H9 (cell line): Measurements from ENCODE around the gene LDLR. TPM values are rescaled to one million over a fixed set of nuclear protein-coding genes. Genes with fewer than 3 reads are reported as not detected.

Experiments
- DNase-seq: peaks from one replicate; pipeline ENCODE4 v3.0.0-alpha.2; 2017
- H2AFZ ChIP-seq: one replicate; pipeline ENCODE4 v1.6.1; 2013; ENCODE audit warnings: mild to moderate bottlenecking, low read length, control low read depth, moderate library complexity
- H2AK5ac ChIP-seq: 2 replicates; pipeline ENCODE4 v1.6.1; 2013; ENCODE audit warnings: low read length, control low read depth, mixed read lengths; ENCODE audit not compliant: insufficient read length
- H2BK120ac ChIP-seq: one replicate; pipeline ENCODE4 v1.6.1; 2013; ENCODE audit warnings: low read depth, mild to moderate bottlenecking, low read length, control low read depth, inconsistent platforms; ENCODE audit not compliant: poor library complexity, severe bottlenecking
- H2BK12ac ChIP-seq: 2 replicates; pipeline ENCODE4 v1.6.1; 2013; ENCODE audit warnings: low read length, control low read depth, mixed read lengths, low read depth; ENCODE audit not compliant: insufficient read length
- H2BK15ac ChIP-seq: 2 replicates; pipeline ENCODE4 v1.6.1; 2013; ENCODE audit warnings: low read depth, low read length, control low read depth
- H2BK20ac ChIP-seq: one replicate; pipeline ENCODE4 v1.6.1; 2013; ENCODE audit warnings: low read depth, mild to moderate bottlenecking, low read length, control low read depth, inconsistent platforms; ENCODE audit not compliant: poor library complexity, severe bottlenecking
- H2BK5ac ChIP-seq: 2 replicates; pipeline ENCODE4 v1.6.1; 2013; ENCODE audit warnings: low read length, control low read depth, mixed read lengths; ENCODE audit not compliant: insufficient read length
- H3K14ac ChIP-seq: 2 replicates; pipeline ENCODE4 v1.6.1; 2013; ENCODE audit warnings: low read length, control low read depth; ENCODE audit not compliant: insufficient read depth
- H3K18ac ChIP-seq: 2 replicates; pipeline ENCODE4 v1.6.1; 2013; ENCODE audit warnings: low read depth, mild to moderate bottlenecking, mixed read lengths, low read length, control low read depth; ENCODE audit not compliant: insufficient read length
- H3K23ac ChIP-seq: 2 replicates; pipeline ENCODE4 v1.6.1; 2013; ENCODE audit warnings: low read length, control low read depth, mixed read lengths, low read depth; ENCODE audit not compliant: insufficient read length
- H3K23me2 ChIP-seq: 2 replicates; pipeline ENCODE4 v1.6.1; 2013; ENCODE audit warnings: low read depth, mild to moderate bottlenecking, mixed read lengths, low read length, control low read depth; ENCODE audit not compliant: insufficient read length, poor library complexity, severe bottlenecking
- H3K27ac ChIP-seq: 2 replicates; pipeline ENCODE4 v1.5.1; 2013; ENCODE audit warnings: low read length, control low read depth, mixed read lengths, low read depth; ENCODE audit not compliant: insufficient read length
- H3K27me3 ChIP-seq: 2 replicates; pipeline ENCODE4 v1.6.1; 2013; ENCODE audit warnings: low read length, control low read depth, inconsistent platforms; ENCODE audit not compliant: insufficient read depth
- H3K4ac ChIP-seq: 2 replicates; pipeline ENCODE4 v1.6.1; 2013; ENCODE audit warnings: low read depth, mild to moderate bottlenecking, control low read depth, inconsistent platforms, low read length, moderate library complexity
- H3K4me1 ChIP-seq: 2 replicates; pipeline ENCODE4 v1.6.1; 2013; ENCODE audit warnings: low read length, control low read depth, inconsistent platforms; ENCODE audit not compliant: insufficient read depth
- H3K4me2 ChIP-seq: 2 replicates; pipeline ENCODE4 v1.6.1; 2013; ENCODE audit warnings: low read length, control low read depth, mixed read lengths; ENCODE audit not compliant: insufficient read length, insufficient read depth
- H3K56ac ChIP-seq: 2 replicates; pipeline ENCODE4 v1.6.1; 2013; ENCODE audit warnings: low read depth, mild to moderate bottlenecking, mixed read lengths, low read length, control low read depth; ENCODE audit not compliant: insufficient read length
- H3K79me1 ChIP-seq: 2 replicates; pipeline ENCODE4 v1.6.1; 2013; ENCODE audit warnings: low read depth, mild to moderate bottlenecking, moderate library complexity, low read length, control low read depth, inconsistent platforms; ENCODE audit not compliant: insufficient read depth, poor library complexity, severe bottlenecking
- H3K79me2 ChIP-seq: 2 replicates; pipeline ENCODE4 v1.6.1; 2013; ENCODE audit warnings: low read length, control low read depth, inconsistent platforms; ENCODE audit not compliant: insufficient read depth
- H3K9ac ChIP-seq: 2 replicates; pipeline ENCODE4 v1.6.1; 2013; ENCODE audit warnings: low read length, control low read depth, mixed read lengths; ENCODE audit not compliant: insufficient read length; ENCODE audit errors: extremely low read depth
- H3K9me3 ChIP-seq: one replicate; pipeline ENCODE4 v1.6.1; 2013; ENCODE audit warnings: low read depth, low read length, inconsistent platforms; ENCODE audit not compliant: control insufficient read depth
- H3T11ph ChIP-seq: one replicate; pipeline ENCODE4 v1.6.1; 2013; ENCODE audit warnings: mild to moderate bottlenecking, low read length, control low read depth, inconsistent platforms
- H4K20me1 ChIP-seq: one replicate; pipeline ENCODE4 v1.6.1; 2013; ENCODE audit not compliant: control insufficient read depth, insufficient read length, insufficient read depth
- H4K5ac ChIP-seq: 2 replicates; pipeline ENCODE4 v1.6.1; 2013; ENCODE audit warnings: low read depth, mild to moderate bottlenecking, mixed read lengths, low read length, control low read depth; ENCODE audit not compliant: insufficient read length
- H4K8ac ChIP-seq: replicated peaks from 2 replicates; pipeline ENCODE4 v1.6.1; 2013; ENCODE audit warnings: low read length, control low read depth, mixed read lengths, low read depth; ENCODE audit not compliant: insufficient read length
- H4K91ac ChIP-seq: 2 replicates; pipeline ENCODE4 v1.6.1; 2013; ENCODE audit warnings: low read depth, mild to moderate bottlenecking, moderate library complexity, mixed read lengths, low read length, control low read depth; ENCODE audit not compliant: insufficient read length
- H3K27ac Mint-ChIP-seq, 3 experiments: 2 replicates in 2 of 3; 3 replicates in 1 of 3; pipeline ENCODE4 v1.8.0; 2020 to 2021; ENCODE audit warnings: mixed read lengths in 3 of 3, mild to moderate bottlenecking in 1 of 3, moderate library complexity in 1 of 3
- H3K27me3 Mint-ChIP-seq: 2 replicates; pipeline ENCODE4 v1.8.0; 2021; ENCODE audit warnings: low read depth, mild to moderate bottlenecking, moderate library complexity, mixed read lengths
- H3K36me3 Mint-ChIP-seq, 3 experiments: 2 replicates in 2 of 3; 3 replicates in 1 of 3; pipeline ENCODE4 v1.8.0; 2020 to 2021; ENCODE audit warnings: low read depth in 3 of 3, mixed read lengths in 3 of 3; ENCODE audit not compliant: insufficient read depth in 1 of 3
- H3K4me1 Mint-ChIP-seq, 2 experiments: 2 replicates each; pipeline ENCODE4 v1.8.0; 2020; ENCODE audit warnings: mixed read lengths in 2 of 2
- H3K4me3 Mint-ChIP-seq, 2 experiments: 2 replicates in 1 of 2; 3 replicates in 1 of 2; pipeline ENCODE4 v1.8.0; 2020 to 2021; ENCODE audit warnings: mild to moderate bottlenecking in 2 of 2, mixed read lengths in 2 of 2, moderate library complexity in 1 of 2
- H3K9me3 Mint-ChIP-seq, 2 experiments: 2 replicates in 1 of 2; 3 replicates in 1 of 2; pipeline ENCODE4 v1.8.0; 2020; ENCODE audit warnings: mild to moderate bottlenecking in 2 of 2, mixed read lengths in 2 of 2, moderate library complexity in 1 of 2
- CTCF ChIP-seq: fragments of 200-600 bp; sonication (generic); conservative IDR thresholded peaks from 3 replicates; pipeline ENCODE4 v1.8.0; 2021; ENCODE audit warnings: antibody characterized with exemption, mild to moderate bottlenecking
- WGBS: extraction: QIAGEN DNeasy Blood & Tissue Kit; methylation state at CpG from one replicate; pipeline ENCODE4 v1.1.7; 2013; ENCODE audit warnings: missing lambda C conversion rate, low lambda C conversion rate, mixed read lengths; ENCODE audit not compliant: insufficient read length; ENCODE audit errors: extremely low coverage; 5-methylcytosine and 5-hydroxymethylcytosine counted together
- total RNA-seq: library from RNA; stranded (reverse); gene quantifications from 2 replicates; pipeline ENCODE4 v1.2.1, GENCODE V29; 2021

The LDLR gene
- total RNA-seq, 1 experiment from 2014 or later: 92.7 TPM

- H3K18ac ChIP-seq: no peak overlapping the region
- no peak overlapping the region for H3K4me2 ChIP-seq
- DNase-seq: no peak
- H2AFZ ChIP-seq: no peak overlapping the region
- H4K8ac ChIP-seq: peak overlapping the region; percentile 93
- H3K79me1 ChIP-seq: no peaks in the 10 kb centered on the region
- H3K4ac ChIP-seq: no peak overlapping the region
- H3K23ac ChIP-seq: no peak overlapping the region
- Mint-ChIP-seq H3K36me3 (peaks cover 70 to 97% (median 96%) of the 10 kb centered on the region in 3 experiments), H3K27ac (peak overlapping the region in 2 of 3 experiments; percentile 27 to 88; a peak in 3 of 7 replicates), H3K4me3 (no peak overlapping the region), H3K9me3 (no peaks in the 10 kb centered on the region), H3K27me3 (no peaks in the 10 kb centered on the region), H3K4me1 (no peaks in the 10 kb centered on the region)
- no peak overlapping the region for H2AK5ac ChIP-seq
- H3K4me1 ChIP-seq: no peaks in the 10 kb centered on the region
- H2BK12ac ChIP-seq: no peak overlapping the region
- no peak for TF ChIP-seq CTCF
- WGBS: no CpG with 5 or more reads among the region's 13 CpGs
- no peak overlapping the region for H2BK15ac ChIP-seq
- H3K23me2 ChIP-seq: peaks cover 4% of the 10 kb centered on the region
- no peak overlapping the region for H4K91ac ChIP-seq
- H4K20me1 ChIP-seq: no peaks in the 10 kb centered on the region
- no peaks in the 10 kb centered on the region for H3K27me3 ChIP-seq
- no peak overlapping the region for H2BK20ac ChIP-seq
- H3K27ac ChIP-seq: no peak overlapping the region
- no peak overlapping the region for H3K14ac ChIP-seq
- no peak overlapping the region for H2BK120ac ChIP-seq
- peak overlapping the region; percentile 83 for H4K5ac ChIP-seq
- H3K79me2 ChIP-seq: peaks cover 2% of the 10 kb centered on the region; the same call in 1 of the 2 replicates
- no peak overlapping the region for H2BK5ac ChIP-seq
- H3T11ph ChIP-seq: no peak overlapping the region
- no peaks in the 10 kb centered on the region for H3K9me3 ChIP-seq
- H3K9ac ChIP-seq: no peak overlapping the region
- no peak overlapping the region for H3K56ac ChIP-seq
Measured at GRCh38 chr19:11106477-11106876, 17.2 kb downstream of the LDLR start.
